Hepatocyte (in vitro differentiated cells): ENCODE data around the gene CLDN19.

Experiments used
- CTCF ChIP-seq: fragments of 200-600 bp; sonication (generic); IDR thresholded peaks from 2 replicates; pipeline ENCODE4 v1.5.1; 2016; ENCODE audit warnings: antibody characterized with exemption, mild to moderate bottlenecking; ENCODE audit not compliant: poor library complexity
- EZH2 ChIP-seq: fragments of 200-600 bp; sonication (generic); IDR thresholded peaks from 2 replicates; pipeline ENCODE4 v1.6.1; 2016; ENCODE audit warnings: antibody characterized with exemption, mild to moderate bottlenecking, borderline replicate concordance
- EZH2phosphoT487 ChIP-seq: fragments of 200-600 bp; sonication (generic); IDR thresholded peaks from one replicate; pipeline ENCODE4 v1.6.1; 2018; ENCODE audit warnings: antibody characterized with exemption, mild to moderate bottlenecking, low read depth, moderate library complexity; ENCODE audit not compliant: unreplicated experiment, severe bottlenecking

- peak; percentile 53 for TF ChIP-seq CTCF
- TF ChIP-seq EZH2phosphoT487 = no peak
- no peak for TF ChIP-seq EZH2
These were observed 37.8 kb upstream of the CLDN19 start for GRCh38 chr1:42777852-42778251.
